Glutamatergic neuron (in vitro differentiated cells): ENCODE data around the gene ZNF329. TPM values are rescaled to one million over a fixed set of nuclear protein-coding genes. Genes with fewer than 3 reads are reported as not detected.

Experiments
- DNase-seq: peaks from one replicate; pipeline ENCODE4 v3.0.0; 2022
- H3K27ac Mint-ChIP-seq: one replicate; pipeline ENCODE4 v1.8.0; 2020; ENCODE audit warnings: mild to moderate bottlenecking, mixed read lengths, inconsistent platforms; ENCODE audit not compliant: unreplicated experiment
- H3K27me3 Mint-ChIP-seq: one replicate; pipeline ENCODE4 v1.8.0; 2020; ENCODE audit warnings: mild to moderate bottlenecking, moderate library complexity, mixed read lengths, inconsistent platforms; ENCODE audit not compliant: unreplicated experiment
- H3K36me3 Mint-ChIP-seq: one replicate; pipeline ENCODE4 v1.8.0; 2020; ENCODE audit warnings: mild to moderate bottlenecking, mixed read lengths, inconsistent platforms; ENCODE audit not compliant: unreplicated experiment
- H3K4me1 Mint-ChIP-seq: one replicate; pipeline ENCODE4 v1.8.0; 2020; ENCODE audit warnings: mild to moderate bottlenecking, low read depth, mixed read lengths, inconsistent platforms; ENCODE audit not compliant: unreplicated experiment
- H3K4me3 Mint-ChIP-seq: one replicate; pipeline ENCODE4 v1.8.0; 2020; ENCODE audit warnings: mild to moderate bottlenecking, mixed read lengths, inconsistent platforms; ENCODE audit not compliant: unreplicated experiment
- H3K9me3 Mint-ChIP-seq: one replicate; pipeline ENCODE4 v1.8.0; 2020; ENCODE audit warnings: mild to moderate bottlenecking, moderate library complexity, mixed read lengths, inconsistent platforms; ENCODE audit not compliant: unreplicated experiment
- CTCF ChIP-seq: fragments of 200-600 bp; sonication (generic); IDR thresholded peaks from one replicate; pipeline ENCODE4 v1.5.0; 2021; ENCODE audit not compliant: partially characterized antibody, unreplicated experiment
- total RNA-seq: library from RNA; stranded (reverse); fragmentation: NEBNext Ultra II Directional; extraction: Animal tissue kit (Norgen Biotek cat#: 25700); gene quantifications from one replicate; pipeline ENCODE4 v1.2.1, GENCODE V29; 2021; ENCODE audit not compliant: unreplicated experiment

The ZNF329 gene
- total RNA-seq, 1 donor from 2014 or later, result 14.1 TPM

- TF ChIP-seq CTCF, result no peak
- peak overlapping the region; percentile 100 for H3K27ac Mint-ChIP-seq
- peaks cover 4% of the 10 kb centered on the region for H3K4me1 Mint-ChIP-seq
- no peaks in the 10 kb centered on the region for H3K27me3 Mint-ChIP-seq
- peaks cover 17% of the 10 kb centered on the region for H3K36me3 Mint-ChIP-seq
- peak overlapping the region; percentile 97 for H3K4me3 Mint-ChIP-seq
- peaks cover 11% of the 10 kb centered on the region for H3K9me3 Mint-ChIP-seq
- DNase-seq, result no peak
These were observed 51.9 kb downstream of the ZNF329 start for GRCh38 chr19:58098682-58098998.

- Mint-ChIP-seq H3K4me1 (peaks cover 4% of the 10 kb centered on the region), H3K9me3 (peaks cover 11% of the 10 kb centered on the region), H3K4me3 (peak within 1 kb of the TSS; percentile 97)
These were observed 52.6 kb downstream of the ZNF329 start, which contains the start of gene ZSCAN18 for GRCh38 chr19:58097781-58098681. Gene ZSCAN18 (minus strand): TSS chr19:58098231. CDS start chr19:58090267, 7,964 bp downstream.

GRCh38 chr19:58097349-58097748, 53.2 kb downstream of the ZNF329 start:
- Mint-ChIP-seq H3K27ac (no peak overlapping the region), H3K27me3 (no peaks in the 10 kb centered on the region), H3K4me3 (peak overlapping the region; percentile 78), H3K36me3 (peaks cover 12% of the 10 kb centered on the region), H3K4me1 (peaks cover 4% of the 10 kb centered on the region), H3K9me3 (peaks cover 12% of the 10 kb centered on the region)
- TF ChIP-seq CTCF, result no peak
- DNase-seq, result no peak

More at GRCh38 chr19:58097781-58098681, 52.6 kb downstream of the ZNF329 start, which contains the start of gene ZSCAN18:
- DNase-seq, result peak; percentile 99
- Mint-ChIP-seq H3K27ac (peak within 1 kb of the TSS; percentile 100), H3K27me3 (no peaks in the 10 kb centered on the region), H3K36me3 (peaks cover 15% of the 10 kb centered on the region)
- no peak for TF ChIP-seq CTCF

GRCh38 chr19:58096884-58097283, 53.7 kb downstream of the ZNF329 start:
- TF ChIP-seq CTCF, result no peak
- Mint-ChIP-seq H3K4me1 (peaks cover 4% of the 10 kb centered on the region), H3K4me3 (peak overlapping the region; percentile 78), H3K9me3 (peaks cover 12% of the 10 kb centered on the region), H3K27ac (peak overlapping the region; percentile 17), H3K36me3 (peaks cover 12% of the 10 kb centered on the region), H3K27me3 (no peaks in the 10 kb centered on the region)
- no peak for DNase-seq

- peaks cover 12% of the 10 kb centered on the region for H3K9me3 Mint-ChIP-seq
- no peaks in the 10 kb centered on the region for H3K27me3 Mint-ChIP-seq
These were observed 55.3 kb downstream of the ZNF329 start for GRCh38 chr19:58095328-58095727.

More at GRCh38 chr19:58095328-58095727, 55.3 kb downstream of the ZNF329 start:
- H3K4me1 Mint-ChIP-seq, result peaks cover 4% of the 10 kb centered on the region
- TF ChIP-seq CTCF, result no peak
- no peak for DNase-seq
- H3K27ac Mint-ChIP-seq, result no peak overlapping the region
- H3K36me3 Mint-ChIP-seq, result peaks cover 15% of the 10 kb centered on the region
- H3K4me3 Mint-ChIP-seq, result no peak overlapping the region
